Erythroblast (primary cell): ENCODE data around the gene DSCAM.

ENCODE experiments used
- GATA1 ChIP-seq: IDR thresholded peaks from 2 replicates; pipeline ENCODE4 v1.6.1; 2011; ENCODE audit warnings: low read depth, mild to moderate bottlenecking, control low read depth, low read length, moderate library complexity
- POLR2A ChIP-seq: IDR thresholded peaks from 2 replicates; pipeline ENCODE4 v1.6.1; 2011; ENCODE audit warnings: mild to moderate bottlenecking, low read length

GRCh38 chr21:40719615-40720014, 127.3 kb downstream of the DSCAM start:
- TF ChIP-seq POLR2A: no peak
- TF ChIP-seq GATA1: no peak
